Psoas muscle (tissue), 8 donors: ENCODE results near the gene FBLN5. TPM values are rescaled to one million over a fixed set of nuclear protein-coding genes. Genes with fewer than 3 reads are reported as not detected.

Source experiments
- ATAC-seq, 4 donors: fragments of 200-7000 bp; cut with Tn5 transposase; one replicate each; pipeline ENCODE4 v1.9.1; 2020; ENCODE audit warnings: moderate library complexity in 3 of 4, mild to moderate bottlenecking in 2 of 4
- DNase-seq, 2 donors: peaks; one replicate each; pipeline ENCODE4 v3.0.0-alpha.2; 2020
- H3K27ac ChIP-seq: fragments of 200-600 bp; one replicate; pipeline ENCODE4 v1.8.0; 2022
- H3K27me3 ChIP-seq, 3 donors: fragments of 200-600 bp in 1 of 3; one replicate each; pipeline versions ENCODE4 v1.6.1 to v1.8.0; 2013 to 2022; ENCODE audit warnings: low read length in 2 of 3, mild to moderate bottlenecking in 2 of 3, moderate library complexity in 1 of 3; ENCODE audit not compliant: insufficient read depth in 3 of 3
- H3K36me3 ChIP-seq, 2 donors: fragments of 200-600 bp in 1 of 2; one replicate each; pipeline versions ENCODE4 v1.6.1 to v1.8.0; 2013 to 2022; ENCODE audit warnings: low read depth in 1 of 2, mild to moderate bottlenecking in 1 of 2, moderate library complexity in 1 of 2; ENCODE audit not compliant: insufficient read depth in 1 of 2
- H3K4me1 ChIP-seq: fragments of 200-600 bp; one replicate; pipeline ENCODE4 v1.8.0; 2022
- H3K4me3 ChIP-seq: fragments of 200-600 bp; one replicate; pipeline ENCODE4 v1.8.0; 2022; ENCODE audit warnings: mild to moderate bottlenecking
- H3K9me3 ChIP-seq: fragments of 200-600 bp; one replicate; pipeline ENCODE4 v1.8.0; 2022
- CTCF ChIP-seq: fragments of 200-600 bp; IDR thresholded peaks from one replicate; pipeline ENCODE4 v1.8.0; 2022; ENCODE audit warnings: antibody characterized with exemption
- WGBS, 3 donors: extraction: QIAGEN DNeasy Blood & Tissue Kit; methylation state at CpG; one replicate each; pipeline versions ENCODE4 v1.1.6 to v1.1.7; 2013; 5-methylcytosine and 5-hydroxymethylcytosine counted together
- intact Hi-C, 2 donors: fragments of 100-400 bp; cut with DNase I; formaldehyde crosslinking; loops; one replicate each; pipeline versions ENCODE4 v1.11.0 to v1.14.2; 2022
- polyA plus RNA-seq, 3 donors: library from polyadenylated mRNA; stranded (reverse); fragments of 200-250 nt; gene quantifications; one replicate each; pipeline ENCODE4 v1.2.3, GENCODE V29; 2013
- total RNA-seq, 4 donors: library from RNA; stranded (reverse); fragmentation: NEBNext Ultra II Directional in 2 of 4; extraction: Animal tissue kit (Norgen Biotek cat#: 25700) in 2 of 4; gene quantifications; one replicate each; pipeline versions ENCODE4 v1.2.1 to v1.2.4, GENCODE V29; 2021 to 2023
- donor health status: healthy with polysubstance abuse.
- donor health status: DM: no; HTN: no; CAD: no; lungs with moderate emphysema.
- donor health status: Bipolar disorder and iron deficiency.
- donor health status: healthy.
- donor health status: DM: yes; HTN: yes; CAD: no.
- donor health status: DM: no; HTN: no; CAD: no.
- donor health status: DM: no; HTN: no; CAD: no.
- donor health status: DM: yes; HTN: yes; CAD: no.

Gene FBLN5
- total and polyA plus RNA-seq, 7 donors, result 12.3 to 37.8 (median 16.7) TPM

GRCh38 chr14:91902336-91902735 lies 45.2 kb downstream of the FBLN5 start:
- Histone ChIP-seq H3K4me3 (no peak overlapping the region), H3K4me1 (no peaks in the 10 kb centered on the region), H3K27me3 (peaks cover 0 to 1% (median 0%) of the 10 kb centered on the region in 3 donors), H3K36me3 (no peaks in the 10 kb centered on the region), H3K27ac (no peak overlapping the region), H3K9me3 (no peaks in the 10 kb centered on the region)
- DNase-seq (no peak), ATAC-seq (no peak)
- no peak for TF ChIP-seq CTCF
- intact Hi-C loops, result no loop called here
- 60 to 73% (median 67%) methylated on average over 3 of the region's 3 CpGs for WGBS, 3 donors

- Histone ChIP-seq H3K27ac (no peak overlapping the region), H3K27me3 (peaks cover 0 to 1% (median 0%) of the 10 kb centered on the region in 3 donors), H3K36me3 (no peaks in the 10 kb centered on the region), H3K9me3 (no peaks in the 10 kb centered on the region), H3K4me1 (no peaks in the 10 kb centered on the region), H3K4me3 (no peak overlapping the region)
- peak in 2 of 4 donors; percentile 48 to 64 for ATAC-seq
- no peak for TF ChIP-seq CTCF
- peak; percentile 43 to 74 for DNase-seq
- intact Hi-C loops, result no loop called here
- WGBS, 3 donors, result 21 to 32% (median 28%) methylated on average over 9 of the region's 9 CpGs
Observed at GRCh38 chr14:91901449-91902226, 45.9 kb downstream of the FBLN5 start.

- TF ChIP-seq CTCF, result no peak
- Histone ChIP-seq H3K4me3 (no peak overlapping the region), H3K27ac (no peak overlapping the region), H3K36me3 (no peaks in the 10 kb centered on the region), H3K4me1 (no peaks in the 10 kb centered on the region), H3K9me3 (no peaks in the 10 kb centered on the region), H3K27me3 (peaks cover 0 to 1% (median 0%) of the 10 kb centered on the region in 3 donors)
- intact Hi-C loops, result no loop called here
- 30 to 43% (median 36%) methylated on average over 4 of the region's 4 CpGs for WGBS, 3 donors
- no peak for DNase-seq
- ATAC-seq, result no peak
Observed at GRCh38 chr14:91899806-91900205, 47.7 kb downstream of the FBLN5 start.

- H3K4me1 ChIP-seq, result no peaks in the 10 kb centered on the region
Observed at GRCh38 chr14:91899213-91899612, 48.3 kb downstream of the FBLN5 start.

More at GRCh38 chr14:91899213-91899612, 48.3 kb downstream of the FBLN5 start:
- intact Hi-C loops, result no loop called here
- Histone ChIP-seq H3K27ac (no peak overlapping the region), H3K9me3 (no peaks in the 10 kb centered on the region), H3K36me3 (no peaks in the 10 kb centered on the region), H3K27me3 (peaks cover 0 to 1% (median 0%) of the 10 kb centered on the region in 3 donors), H3K4me3 (no peak overlapping the region)
- DNase-seq (no peak), ATAC-seq (no peak)
- no peak for TF ChIP-seq CTCF
- WGBS, 3 donors, result 82 to 97% (median 90%) methylated on average over 4 of the region's 4 CpGs
